ENCODE measurements around the gene PATZ1.

PATZ1 gene

GRCh38 chr22:31291481-31292235, 54.5 kb downstream of the PATZ1 start:
- Histone ChIP-seq H3K9me3 (ENCODE audit: low read length) (no peaks in the 10 kb centered on the region), H3K27me3 (ENCODE audit: insufficient read depth, low read length) (no peaks in the 10 kb centered on the region), H2AFZ (ENCODE audit: low read depth, low read length) (peak overlapping the region; percentile 75), H3K4me1 (ENCODE audit: insufficient read depth, low read length) (peaks cover 24% of the 10 kb centered on the region), H3K4me3 (ENCODE audit: low read length) (peak overlapping the region; percentile 63), H3K36me3 (ENCODE audit: insufficient read depth, low read length) (peaks cover 12% of the 10 kb centered on the region)

- H3K27me3 ChIP-seq (ENCODE audit: insufficient read depth, low read length): no peaks in the 10 kb centered on the region
- H2AFZ ChIP-seq (ENCODE audit: low read depth, low read length): peak overlapping the region; percentile 75
- no peaks in the 10 kb centered on the region for H3K9me3 ChIP-seq (ENCODE audit: low read length)
- peaks cover 15% of the 10 kb centered on the region for H3K4me1 ChIP-seq (ENCODE audit: insufficient read depth, low read length)
- peaks cover 16% of the 10 kb centered on the region for H3K36me3 ChIP-seq (ENCODE audit: insufficient read depth, low read length)
- peak overlapping the region; percentile 63 for H3K4me3 ChIP-seq (ENCODE audit: low read length)
Observed at GRCh38 chr22:31290494-31291471, 55.4 kb downstream of the PATZ1 start.

- Histone ChIP-seq H3K4me3 (ENCODE audit: low read length) (no peak overlapping the region), H3K9me3 (ENCODE audit: low read length) (no peaks in the 10 kb centered on the region), H3K27me3 (ENCODE audit: insufficient read depth, low read length) (no peaks in the 10 kb centered on the region), H3K4me1 (ENCODE audit: insufficient read depth, low read length) (peaks cover 20% of the 10 kb centered on the region), H3K36me3 (ENCODE audit: insufficient read depth, low read length) (peaks cover 20% of the 10 kb centered on the region), H2AFZ (ENCODE audit: low read depth, low read length) (no peak overlapping the region)
Observed at GRCh38 chr22:31289344-31289743, 56.8 kb downstream of the PATZ1 start.

GRCh38 chr22:31288496-31289240, 57.5 kb downstream of the PATZ1 start:
- H3K36me3 ChIP-seq (ENCODE audit: insufficient read depth, low read length): peaks cover 20% of the 10 kb centered on the region
- H3K9me3 ChIP-seq (ENCODE audit: low read length): no peaks in the 10 kb centered on the region
- no peak overlapping the region for H2AFZ ChIP-seq (ENCODE audit: low read depth, low read length)
- no peaks in the 10 kb centered on the region for H3K27me3 ChIP-seq (ENCODE audit: insufficient read depth, low read length)
- H3K4me3 ChIP-seq (ENCODE audit: low read length): no peak overlapping the region
- peaks cover 21% of the 10 kb centered on the region for H3K4me1 ChIP-seq (ENCODE audit: insufficient read depth, low read length)

GRCh38 chr22:31287818-31288495, 58.2 kb downstream of the PATZ1 start:
- H3K36me3 ChIP-seq (ENCODE audit: insufficient read depth, low read length): peaks cover 24% of the 10 kb centered on the region

GRCh38 chr22:31286360-31287255, 59.5 kb downstream of the PATZ1 start:
- no peaks in the 10 kb centered on the region for H3K9me3 ChIP-seq (ENCODE audit: low read length)
- H3K36me3 ChIP-seq (ENCODE audit: insufficient read depth, low read length): peaks cover 34% of the 10 kb centered on the region
- H3K4me1 ChIP-seq (ENCODE audit: insufficient read depth, low read length): peaks cover 13% of the 10 kb centered on the region
- H2AFZ ChIP-seq (ENCODE audit: low read depth, low read length): no peak overlapping the region
- no peak overlapping the region for H3K4me3 ChIP-seq (ENCODE audit: low read length)
- no peaks in the 10 kb centered on the region for H3K27me3 ChIP-seq (ENCODE audit: insufficient read depth, low read length)

More at GRCh38 chr22:31287818-31288495, 58.2 kb downstream of the PATZ1 start:
- Histone ChIP-seq H3K4me1 (ENCODE audit: insufficient read depth, low read length) (peaks cover 20% of the 10 kb centered on the region), H3K9me3 (ENCODE audit: low read length) (no peaks in the 10 kb centered on the region), H3K27me3 (ENCODE audit: insufficient read depth, low read length) (no peaks in the 10 kb centered on the region), H2AFZ (ENCODE audit: low read depth, low read length) (no peak overlapping the region), H3K4me3 (ENCODE audit: low read length) (no peak overlapping the region)

GRCh38 chr22:31284281-31285155, 61.6 kb downstream of the PATZ1 start:
- Histone ChIP-seq H3K36me3 (ENCODE audit: insufficient read depth, low read length) (peaks cover 48% of the 10 kb centered on the region), H3K9me3 (ENCODE audit: low read length) (no peaks in the 10 kb centered on the region), H3K4me3 (ENCODE audit: low read length) (no peak overlapping the region), H3K27me3 (ENCODE audit: insufficient read depth, low read length) (no peaks in the 10 kb centered on the region), H2AFZ (ENCODE audit: low read depth, low read length) (no peak overlapping the region), H3K4me1 (ENCODE audit: insufficient read depth, low read length) (peaks cover 8% of the 10 kb centered on the region)

- Histone ChIP-seq H2AFZ (ENCODE audit: low read depth, low read length) (no peak overlapping the region), H3K36me3 (ENCODE audit: insufficient read depth, low read length) (peaks cover 57% of the 10 kb centered on the region), H3K27me3 (ENCODE audit: insufficient read depth, low read length) (no peaks in the 10 kb centered on the region), H3K4me3 (ENCODE audit: low read length) (no peak overlapping the region), H3K9me3 (ENCODE audit: low read length) (no peaks in the 10 kb centered on the region), H3K4me1 (ENCODE audit: insufficient read depth, low read length) (peaks cover 8% of the 10 kb centered on the region)
Observed at GRCh38 chr22:31282748-31283468, 63.2 kb downstream of the PATZ1 start.

GRCh38 chr22:31281733-31282132, 64.4 kb downstream of the PATZ1 start:
- Histone ChIP-seq H3K36me3 (ENCODE audit: insufficient read depth, low read length) (peaks cover 54% of the 10 kb centered on the region), H3K9me3 (ENCODE audit: low read length) (no peaks in the 10 kb centered on the region), H3K27me3 (ENCODE audit: insufficient read depth, low read length) (no peaks in the 10 kb centered on the region), H3K4me1 (ENCODE audit: insufficient read depth, low read length) (peaks cover 8% of the 10 kb centered on the region), H3K4me3 (ENCODE audit: low read length) (no peak overlapping the region), H2AFZ (ENCODE audit: low read depth, low read length) (no peak overlapping the region)

- H3K9me3 ChIP-seq (ENCODE audit: low read length): no peaks in the 10 kb centered on the region
- peaks cover 58% of the 10 kb centered on the region for H3K36me3 ChIP-seq (ENCODE audit: insufficient read depth, low read length)
- no peaks in the 10 kb centered on the region for H3K27me3 ChIP-seq (ENCODE audit: insufficient read depth, low read length)
- no peak overlapping the region for H3K4me3 ChIP-seq (ENCODE audit: low read length)
- peaks cover 7% of the 10 kb centered on the region for H3K4me1 ChIP-seq (ENCODE audit: insufficient read depth, low read length)
- no peak overlapping the region for H2AFZ ChIP-seq (ENCODE audit: low read depth, low read length)
Observed at GRCh38 chr22:31279821-31280505, 66.2 kb downstream of the PATZ1 start.
